ENCODE results near the gene AGPAT3.

The AGPAT3 gene

GRCh38 chr21:44011579-44012473 lies 146.8 kb downstream of the AGPAT3 start, which contains the start of gene TRAPPC10:
Gene TRAPPC10, plus strand, starts transcription at chr21:44012309. Its CDS starts 185 bp downstream, at chr21:44012494.
- peaks cover 7% of the 10 kb centered on the region for H3K4me1 ChIP-seq (ENCODE audit: control insufficient read depth, low read depth, low read length)
- WGBS (ENCODE audit: extremely low coverage, insufficient coverage, low lambda C conversion rate): no CpG with 5 or more reads among the region's 107 CpGs
- H3K79me1 ChIP-seq (ENCODE audit: low read length): peaks cover 6% of the 10 kb centered on the region
- H2AK5ac ChIP-seq (ENCODE audit: low read length): no peak within 1 kb of the TSS
- H3K79me2 ChIP-seq (ENCODE audit: control insufficient read depth, insufficient read depth, low read length): peaks cover 35% of the 10 kb centered on the region
- H3K23ac ChIP-seq (ENCODE audit: low read length): no peak within 1 kb of the TSS
- H3K4ac ChIP-seq (ENCODE audit: low read depth, low read length): peak within 1 kb of the TSS; percentile 95
- peak within 1 kb of the TSS; percentile 50 for H2BK120ac ChIP-seq (ENCODE audit: low read depth, low read length)
- peak within 1 kb of the TSS; percentile 92 for H3K9ac ChIP-seq (ENCODE audit: low read length)
- peak; percentile 85 for DNase-seq
- H3K56ac ChIP-seq (ENCODE audit: low read length): peak within 1 kb of the TSS; percentile 96
- H3K18ac ChIP-seq (ENCODE audit: low read length): peak within 1 kb of the TSS; percentile 99
- H2BK5ac ChIP-seq (ENCODE audit: low read length): peak within 1 kb of the TSS; percentile 49
- H3K27ac ChIP-seq (ENCODE audit: low read depth, low read length): peak within 1 kb of the TSS; percentile 95
- H3K36me3 ChIP-seq (ENCODE audit: control insufficient read depth, insufficient read depth, low read length): no peaks in the 10 kb centered on the region
- H3K4me3 ChIP-seq (ENCODE audit: low read length): peak within 1 kb of the TSS; percentile 85
- H4K5ac ChIP-seq (ENCODE audit: low read length): no peak within 1 kb of the TSS
- H2BK15ac ChIP-seq (replicated peaks; ENCODE audit: low read depth): no peak within 1 kb of the TSS
- peak within 1 kb of the TSS; percentile 87 for H3K4me2 ChIP-seq (ENCODE audit: low read length)
- H3K27me3 ChIP-seq (ENCODE audit: insufficient read depth, low read length, poor library complexity): no peaks in the 10 kb centered on the region
- peak within 1 kb of the TSS; percentile 97 for H4K8ac ChIP-seq (ENCODE audit: low read depth, low read length)

- WGBS (ENCODE audit: extremely low coverage, insufficient coverage, low lambda C conversion rate): no CpG with 5 or more reads among the region's 87 CpGs
- no peaks in the 10 kb centered on the region for H3K36me3 ChIP-seq (ENCODE audit: control insufficient read depth, insufficient read depth, low read length)
These were observed 147.7 kb downstream of the AGPAT3 start for GRCh38 chr21:44012474-44013379.

GRCh38 chr21:44013380-44014088 lies 148.5 kb downstream of the AGPAT3 start:
- H2AK5ac ChIP-seq (ENCODE audit: low read length): no peak overlapping the region
- H3K18ac ChIP-seq (ENCODE audit: low read length): no peak overlapping the region
- H3K36me3 ChIP-seq (ENCODE audit: control insufficient read depth, insufficient read depth, low read length): no peaks in the 10 kb centered on the region
- H3K23ac ChIP-seq (ENCODE audit: low read length): no peak overlapping the region
- no peak overlapping the region for H4K5ac ChIP-seq (ENCODE audit: low read length)
- H2BK5ac ChIP-seq (ENCODE audit: low read length): no peak overlapping the region
- peak overlapping the region; percentile 88 for H3K56ac ChIP-seq (ENCODE audit: low read length)
- peak overlapping the region; percentile 87 for H3K4me2 ChIP-seq (ENCODE audit: low read length)
- H3K27me3 ChIP-seq (ENCODE audit: insufficient read depth, low read length, poor library complexity): no peaks in the 10 kb centered on the region
- H2BK120ac ChIP-seq (ENCODE audit: low read depth, low read length): no peak overlapping the region
- peaks cover 10% of the 10 kb centered on the region for H3K79me1 ChIP-seq (ENCODE audit: low read length)
- H3K79me2 ChIP-seq (ENCODE audit: control insufficient read depth, insufficient read depth, low read length): peaks cover 47% of the 10 kb centered on the region
- H4K8ac ChIP-seq (ENCODE audit: low read depth, low read length): no peak overlapping the region
- no CpG with 5 or more reads among the region's 8 CpGs for WGBS (ENCODE audit: extremely low coverage, insufficient coverage, low lambda C conversion rate)
- peaks cover 7% of the 10 kb centered on the region for H3K4me1 ChIP-seq (ENCODE audit: control insufficient read depth, low read depth, low read length)
- DNase-seq: peak; percentile 38
- H3K27ac ChIP-seq (ENCODE audit: low read depth, low read length): no peak overlapping the region
- H3K9ac ChIP-seq (ENCODE audit: low read length): peak overlapping the region; percentile 85
- H2BK15ac ChIP-seq (replicated peaks; ENCODE audit: low read depth): no peak overlapping the region
- H3K4me3 ChIP-seq (ENCODE audit: low read length): peak overlapping the region; percentile 85
- H3K4ac ChIP-seq (ENCODE audit: low read depth, low read length): no peak overlapping the region

More at GRCh38 chr21:44012474-44013379, 147.7 kb downstream of the AGPAT3 start:
- peak overlapping the region; percentile 88 for H3K56ac ChIP-seq (ENCODE audit: low read length)
- H3K9ac ChIP-seq (ENCODE audit: low read length): peak overlapping the region; percentile 85
- H2BK15ac ChIP-seq (replicated peaks; ENCODE audit: low read depth): no peak overlapping the region
- H3K4me2 ChIP-seq (ENCODE audit: low read length): peak overlapping the region; percentile 87
- H3K4ac ChIP-seq (ENCODE audit: low read depth, low read length): peak overlapping the region; percentile 88
- peak overlapping the region; percentile 99 for H3K18ac ChIP-seq (ENCODE audit: low read length)
- H3K79me1 ChIP-seq (ENCODE audit: low read length): peaks cover 10% of the 10 kb centered on the region
- peak; percentile 84 for DNase-seq
- H2BK120ac ChIP-seq (ENCODE audit: low read depth, low read length): peak overlapping the region; percentile 50
- no peak overlapping the region for H2AK5ac ChIP-seq (ENCODE audit: low read length)
- H3K27ac ChIP-seq (ENCODE audit: low read depth, low read length): peak overlapping the region; percentile 95
- H3K79me2 ChIP-seq (ENCODE audit: control insufficient read depth, insufficient read depth, low read length): peaks cover 42% of the 10 kb centered on the region
- peak overlapping the region; percentile 97 for H4K8ac ChIP-seq (ENCODE audit: low read depth, low read length)
- peaks cover 7% of the 10 kb centered on the region for H3K4me1 ChIP-seq (ENCODE audit: control insufficient read depth, low read depth, low read length)
- H3K27me3 ChIP-seq (ENCODE audit: insufficient read depth, low read length, poor library complexity): no peaks in the 10 kb centered on the region
- H3K23ac ChIP-seq (ENCODE audit: low read length): no peak overlapping the region
- H3K4me3 ChIP-seq (ENCODE audit: low read length): peak overlapping the region; percentile 85
- H4K5ac ChIP-seq (ENCODE audit: low read length): no peak overlapping the region
- H2BK5ac ChIP-seq (ENCODE audit: low read length): no peak overlapping the region

- Histone ChIP-seq H3K79me2 (ENCODE audit: control insufficient read depth, insufficient read depth, low read length) (peaks cover 74% of the 10 kb centered on the region), H3K79me1 (ENCODE audit: low read length) (peaks cover 20% of the 10 kb centered on the region), H2BK15ac (replicated peaks; ENCODE audit: low read depth) (no peak overlapping the region), H3K23ac (ENCODE audit: low read length) (no peak overlapping the region), H3K4me3 (ENCODE audit: low read length) (no peak overlapping the region), H3K27me3 (ENCODE audit: insufficient read depth, low read length, poor library complexity) (no peaks in the 10 kb centered on the region), H2BK5ac (ENCODE audit: low read length) (no peak overlapping the region), H3K36me3 (ENCODE audit: control insufficient read depth, insufficient read depth, low read length) (no peaks in the 10 kb centered on the region), H3K4me2 (ENCODE audit: low read length) (no peak overlapping the region), H3K4me1 (ENCODE audit: control insufficient read depth, low read depth, low read length) (peaks cover 1% of the 10 kb centered on the region), H2AK5ac (ENCODE audit: low read length) (no peak overlapping the region), H4K8ac (ENCODE audit: low read depth, low read length) (no peak overlapping the region), H3K4ac (ENCODE audit: low read depth, low read length) (no peak overlapping the region), H3K9ac (ENCODE audit: low read length) (no peak overlapping the region), H3K18ac (ENCODE audit: low read length) (no peak overlapping the region), H3K27ac (ENCODE audit: low read depth, low read length) (no peak overlapping the region), H4K5ac (ENCODE audit: low read length) (no peak overlapping the region), H3K56ac (ENCODE audit: low read length) (no peak overlapping the region), H2BK120ac (ENCODE audit: low read depth, low read length) (no peak overlapping the region)
- no peak for DNase-seq
- WGBS (ENCODE audit: extremely low coverage, insufficient coverage, low lambda C conversion rate): no CpG with 5 or more reads among the region's 9 CpGs
These were observed 152.6 kb downstream of the AGPAT3 start for GRCh38 chr21:44017601-44018000.

- no peak overlapping the region for H2BK120ac ChIP-seq (ENCODE audit: low read depth, low read length)
- H2BK15ac ChIP-seq (replicated peaks; ENCODE audit: low read depth): no peak overlapping the region
- no peaks in the 10 kb centered on the region for H3K27me3 ChIP-seq (ENCODE audit: insufficient read depth, low read length, poor library complexity)
- H2BK5ac ChIP-seq (ENCODE audit: low read length): no peak overlapping the region
- H3K56ac ChIP-seq (ENCODE audit: low read length): no peak overlapping the region
- H3K4me3 ChIP-seq (ENCODE audit: low read length): no peak overlapping the region
- no peak overlapping the region for H3K18ac ChIP-seq (ENCODE audit: low read length)
- H3K23ac ChIP-seq (ENCODE audit: low read length): no peak overlapping the region
- H3K27ac ChIP-seq (ENCODE audit: low read depth, low read length): no peak overlapping the region
- H4K5ac ChIP-seq (ENCODE audit: low read length): no peak overlapping the region
- H4K8ac ChIP-seq (ENCODE audit: low read depth, low read length): no peak overlapping the region
- H3K4ac ChIP-seq (ENCODE audit: low read depth, low read length): no peak overlapping the region
- peaks cover 1% of the 10 kb centered on the region for H3K4me1 ChIP-seq (ENCODE audit: control insufficient read depth, low read depth, low read length)
- no peak for DNase-seq
- no peaks in the 10 kb centered on the region for H3K36me3 ChIP-seq (ENCODE audit: control insufficient read depth, insufficient read depth, low read length)
- H3K79me1 ChIP-seq (ENCODE audit: low read length): peaks cover 20% of the 10 kb centered on the region
- no peak overlapping the region for H3K9ac ChIP-seq (ENCODE audit: low read length)
- peaks cover 73% of the 10 kb centered on the region for H3K79me2 ChIP-seq (ENCODE audit: control insufficient read depth, insufficient read depth, low read length)
- H3K4me2 ChIP-seq (ENCODE audit: low read length): no peak overlapping the region
- no peak overlapping the region for H2AK5ac ChIP-seq (ENCODE audit: low read length)
- WGBS (ENCODE audit: extremely low coverage, insufficient coverage, low lambda C conversion rate): no CpG with 5 or more reads among the region's 5 CpGs
These were observed 153.1 kb downstream of the AGPAT3 start for GRCh38 chr21:44018127-44018526.

All from mesendoderm (in vitro differentiated cells).